GM21515 (cell line): ENCODE measurements around the gene FAM222B.
"Not testable (repeated sequence)": the region's sequence is repeated elsewhere in the genome, so short reads cannot be mapped to it uniquely, and the experiment has no call there.

Experiments used
- ATAC-seq: cut with Tn5 transposase; IDR thresholded peaks from one replicate; pipeline ENCODE4 v1.9.1; 2021; ENCODE audit not compliant: unreplicated experiment

The FAM222B gene

GRCh38 chr17:28843816-28844148 is 1.2 kb upstream of the FAM222B start:
- no peak for ATAC-seq

DNA sequence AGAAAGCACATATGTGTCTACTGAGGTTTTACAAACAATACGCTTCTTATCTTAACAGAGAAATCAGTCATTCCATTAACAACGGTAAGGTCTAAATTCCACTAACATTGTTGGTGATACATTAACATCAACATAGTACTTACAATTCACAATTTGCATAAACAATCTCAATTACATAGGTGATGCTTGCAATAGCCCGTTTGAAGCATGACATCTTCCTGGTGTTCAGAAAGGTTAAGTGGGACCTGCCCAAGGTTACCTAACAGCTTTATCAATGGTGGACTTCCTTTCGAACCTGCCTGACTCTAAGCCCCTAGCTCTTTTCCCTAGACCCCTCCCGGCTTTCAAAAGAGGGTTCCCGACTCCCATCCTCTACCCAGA is 699 bp downstream of the FAM222B start:
- no peak for ATAC-seq

- ATAC-seq = no peak
Measured at GRCh38 chr17:28839221-28839620, 3.4 kb downstream of the FAM222B start.

- ATAC-seq = not testable (repeated sequence)
Measured at GRCh38 chr17:28836541-28836940, 6.0 kb downstream of the FAM222B start.

DNA sequence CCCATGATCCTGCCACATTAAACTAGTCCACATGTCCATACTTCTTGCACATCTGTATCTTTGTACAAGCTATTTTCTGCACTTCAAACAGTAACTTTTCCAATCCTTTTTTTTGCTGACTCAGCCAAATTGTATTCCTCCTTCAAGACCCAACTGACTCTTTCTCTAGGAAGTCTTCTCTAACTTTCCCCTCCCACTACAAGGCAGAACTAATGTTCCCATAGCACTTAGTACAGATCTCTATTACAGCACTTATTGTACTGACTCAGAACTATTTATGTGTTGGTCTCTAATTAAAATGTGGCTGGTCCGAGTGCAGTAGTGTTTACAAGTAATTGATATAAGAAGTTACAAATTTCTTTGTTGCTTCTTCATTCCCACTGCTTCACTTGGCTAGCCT is 8.2 kb downstream of the FAM222B start:
- ATAC-seq = no peak

- ATAC-seq = no peak
Measured at GRCh38 chr17:28828294-28829040, 14.1 kb downstream of the FAM222B start.

DNA sequence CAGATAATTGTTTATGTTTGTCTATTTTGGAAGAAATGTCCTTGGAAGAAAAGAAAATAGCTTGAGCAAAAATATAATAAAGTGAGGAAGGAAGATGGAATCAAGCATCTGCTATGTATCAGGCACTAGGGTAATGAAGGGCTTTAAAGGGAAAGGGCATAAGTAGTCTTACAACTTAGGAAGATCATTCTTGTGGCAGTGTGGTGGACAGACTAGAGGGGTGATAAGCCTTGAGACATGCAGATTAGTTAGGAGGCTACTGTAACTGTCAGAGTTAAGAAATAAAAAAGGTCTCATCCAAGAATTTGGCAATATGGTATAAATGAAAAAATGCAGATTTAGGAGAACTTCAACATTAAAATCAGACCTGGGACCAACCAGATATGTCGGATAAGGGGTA is 14.9 kb downstream of the FAM222B start:
- ATAC-seq = no peak

DNA sequence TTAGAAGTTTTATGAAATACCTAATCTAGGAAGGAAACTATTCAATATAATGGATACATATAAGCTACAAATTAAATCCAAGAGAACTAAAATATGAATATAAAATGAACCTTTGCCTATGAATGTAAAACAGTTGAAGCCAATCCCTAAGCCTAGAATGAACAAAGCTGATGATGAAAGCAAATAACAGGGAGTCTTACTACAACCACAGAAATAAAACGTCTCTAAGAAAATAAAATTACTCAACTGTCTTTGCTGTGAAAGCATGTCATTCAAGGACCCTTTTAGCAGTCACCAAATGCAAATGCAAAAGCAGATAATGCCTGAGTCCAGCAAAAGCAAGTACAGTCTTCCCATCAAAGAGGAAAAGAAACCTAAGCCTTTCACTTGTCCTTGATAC is 23.0 kb downstream of the FAM222B start:
- ATAC-seq = no peak

GRCh38 chr17:28818819-28819221 is 23.8 kb downstream of the FAM222B start:
- ATAC-seq = no peak

GRCh38 chr17:28816540-28816939 is 26.1 kb downstream of the FAM222B start:
- no peak for ATAC-seq

- ATAC-seq = no peak
Measured at GRCh38 chr17:28812748-28813377, 29.7 kb downstream of the FAM222B start.

DNA sequence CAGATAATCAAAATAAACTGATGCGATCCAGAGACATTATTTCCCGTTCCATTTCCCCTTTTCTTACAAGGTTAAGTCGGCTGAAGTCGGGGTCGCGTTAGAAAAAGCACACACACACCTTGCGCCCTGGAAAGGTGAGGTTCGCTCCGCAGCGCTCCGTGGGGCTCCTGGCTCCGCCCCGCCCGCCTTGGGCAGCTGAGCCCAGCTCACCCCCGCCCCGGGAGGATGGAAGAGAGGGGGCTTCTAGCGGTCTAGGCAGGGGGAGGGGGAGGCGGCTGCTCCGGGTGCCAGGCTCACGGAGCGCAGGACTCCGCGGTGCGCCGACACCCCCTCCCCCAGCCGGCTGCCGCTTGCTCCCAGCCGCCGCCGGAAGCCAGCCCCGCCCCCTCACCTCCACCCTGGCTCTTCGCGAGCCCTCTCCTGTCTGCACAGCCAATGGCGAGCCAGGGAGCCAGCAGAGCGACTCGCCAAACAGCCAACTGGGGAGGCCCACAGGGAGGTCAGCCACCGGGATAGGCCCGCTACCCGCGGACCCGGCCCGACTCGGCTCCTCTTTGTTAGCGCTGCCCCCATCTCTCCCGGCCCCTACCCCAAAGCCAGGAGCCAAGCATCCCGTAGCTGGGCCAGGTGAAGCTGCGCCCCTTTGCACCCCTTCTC is 30.4 kb downstream of the FAM222B start:
- ATAC-seq = peak; percentile 95

- ATAC-seq = peak; percentile 22
Measured at GRCh38 chr17:28811651-28812090, 30.9 kb downstream of the FAM222B start.

- ATAC-seq = no peak
Measured at GRCh38 chr17:28810437-28810836, 32.2 kb downstream of the FAM222B start.

- ATAC-seq = no peak
Measured at GRCh38 chr17:28807925-28808634, 34.5 kb downstream of the FAM222B start.

DNA sequence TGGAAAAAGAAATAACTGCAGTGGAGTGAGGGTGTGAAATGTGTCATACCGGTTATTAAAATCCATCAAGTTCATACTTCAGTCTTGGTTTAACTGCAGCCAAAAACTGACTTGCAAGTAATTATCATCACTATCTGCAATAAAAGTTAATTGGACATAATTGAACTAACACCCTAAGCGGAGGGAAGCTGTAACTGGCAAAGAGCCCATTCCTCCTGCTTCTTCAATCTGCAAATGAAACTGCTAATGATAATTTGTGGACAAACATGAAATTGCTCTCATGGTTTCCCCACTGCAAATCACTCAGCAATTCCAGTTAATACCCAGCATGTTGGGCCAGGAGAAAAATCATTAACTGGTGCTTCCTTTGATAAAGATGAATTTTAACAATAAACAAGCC is 46.5 kb downstream of the FAM222B start:
- ATAC-seq = no peak

- ATAC-seq = not testable (repeated sequence)
Measured at GRCh38 chr17:28794846-28795441, 47.6 kb downstream of the FAM222B start.

DNA sequence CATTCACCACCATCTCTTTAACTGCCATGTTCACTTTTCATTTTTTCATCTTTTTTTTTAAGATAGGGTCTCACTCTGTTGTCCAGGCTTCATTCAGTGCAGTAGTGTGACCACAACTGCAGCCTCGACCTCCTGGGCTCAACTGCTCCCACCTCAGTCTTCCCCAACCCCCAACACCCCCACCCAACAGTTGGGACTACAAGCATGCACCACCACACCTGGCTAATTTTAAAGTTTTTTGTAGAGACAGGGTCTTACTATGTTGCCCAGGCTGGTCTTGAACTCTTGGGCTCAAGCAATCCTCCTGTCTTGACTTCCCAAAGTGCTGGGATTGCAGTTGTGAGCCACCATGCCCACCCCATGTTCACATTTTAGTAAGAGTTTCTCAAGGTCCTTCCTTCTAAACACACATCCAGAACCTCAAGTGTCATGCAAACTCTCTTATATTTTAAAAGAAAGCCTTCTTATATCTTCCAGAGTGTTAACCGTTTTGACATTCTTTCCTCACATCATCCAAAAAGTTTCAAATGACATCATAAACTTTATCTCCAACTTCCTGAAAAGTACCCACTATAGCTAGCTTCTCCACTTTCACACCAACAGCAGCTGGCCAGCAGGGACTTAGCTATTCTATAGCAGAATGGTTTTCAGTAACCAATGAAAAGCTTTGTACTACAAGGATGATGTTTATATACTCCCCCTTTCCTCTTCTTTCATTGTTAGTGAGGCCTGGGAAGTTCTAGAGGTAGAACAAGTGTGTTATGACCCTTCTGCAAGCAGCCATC is 49.5 kb downstream of the FAM222B start:
- no peak for ATAC-seq

- ATAC-seq = no peak
Measured at GRCh38 chr17:28788100-28788499, 54.5 kb downstream of the FAM222B start.

- no peak for ATAC-seq
Measured at GRCh38 chr17:28783161-28783560, 59.4 kb downstream of the FAM222B start.
